Subcutaneous adipose tissue (tissue), 4 donors: Measurements from ENCODE around the gene SLC35B1. TPM values are rescaled to one million over a fixed set of nuclear protein-coding genes. Genes with fewer than 3 reads are reported as not detected.

Source experiments
- total RNA-seq, 4 donors: library from RNA; depleted of rRNA; stranded (reverse); fragments of >200 nt; gene quantifications; one replicate each; pipeline ENCODE4 v1.1.0, GENCODE V29; 2016
- TF ChIP-seq, protein P1 (sequence below): fragments of 450-650 bp; IDR thresholded peaks from one replicate; pipeline ENCODE4 v1.5.1; 2016; ENCODE audit warnings: low read depth, mild to moderate bottlenecking, control low read depth, antibody characterized with exemption, moderate library complexity

The SLC35B1 gene
- total RNA-seq, 4 donors from 2014 or later, result 26.8 to 42.2 (median 33.3) TPM

GRCh38 chr17:49681106-49681979 lies 26.4 kb downstream of the SLC35B1 start:
- TF ChIP-seq, protein P1, sequence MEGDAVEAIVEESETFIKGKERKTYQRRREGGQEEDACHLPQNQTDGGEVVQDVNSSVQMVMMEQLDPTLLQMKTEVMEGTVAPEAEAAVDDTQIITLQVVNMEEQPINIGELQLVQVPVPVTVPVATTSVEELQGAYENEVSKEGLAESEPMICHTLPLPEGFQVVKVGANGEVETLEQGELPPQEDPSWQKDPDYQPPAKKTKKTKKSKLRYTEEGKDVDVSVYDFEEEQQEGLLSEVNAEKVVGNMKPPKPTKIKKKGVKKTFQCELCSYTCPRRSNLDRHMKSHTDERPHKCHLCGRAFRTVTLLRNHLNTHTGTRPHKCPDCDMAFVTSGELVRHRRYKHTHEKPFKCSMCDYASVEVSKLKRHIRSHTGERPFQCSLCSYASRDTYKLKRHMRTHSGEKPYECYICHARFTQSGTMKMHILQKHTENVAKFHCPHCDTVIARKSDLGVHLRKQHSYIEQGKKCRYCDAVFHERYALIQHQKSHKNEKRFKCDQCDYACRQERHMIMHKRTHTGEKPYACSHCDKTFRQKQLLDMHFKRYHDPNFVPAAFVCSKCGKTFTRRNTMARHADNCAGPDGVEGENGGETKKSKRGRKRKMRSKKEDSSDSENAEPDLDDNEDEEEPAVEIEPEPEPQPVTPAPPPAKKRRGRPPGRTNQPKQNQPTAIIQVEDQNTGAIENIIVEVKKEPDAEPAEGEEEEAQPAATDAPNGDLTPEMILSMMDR, result no peak

DNA sequence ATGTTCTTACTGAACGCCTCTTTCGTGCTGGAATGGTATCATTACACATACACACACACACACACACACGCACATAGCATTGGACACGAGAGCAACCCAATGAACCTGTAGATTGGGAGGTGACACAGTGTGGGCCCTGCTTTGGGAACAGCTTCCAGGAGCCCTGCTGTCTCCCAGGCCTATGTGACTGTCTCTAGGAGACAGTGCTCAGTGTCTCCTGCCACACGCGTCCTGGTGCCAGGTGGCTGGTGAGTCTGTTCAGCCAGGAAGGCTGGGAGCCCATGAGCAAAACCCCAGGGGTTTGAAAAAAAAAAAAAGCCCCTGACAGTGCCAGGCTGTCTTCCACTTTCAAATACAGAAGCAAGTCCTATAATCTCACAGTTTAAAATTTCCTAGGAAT lies 27.4 kb downstream of the SLC35B1 start:
- TF ChIP-seq, protein P1, result no peak

DNA sequence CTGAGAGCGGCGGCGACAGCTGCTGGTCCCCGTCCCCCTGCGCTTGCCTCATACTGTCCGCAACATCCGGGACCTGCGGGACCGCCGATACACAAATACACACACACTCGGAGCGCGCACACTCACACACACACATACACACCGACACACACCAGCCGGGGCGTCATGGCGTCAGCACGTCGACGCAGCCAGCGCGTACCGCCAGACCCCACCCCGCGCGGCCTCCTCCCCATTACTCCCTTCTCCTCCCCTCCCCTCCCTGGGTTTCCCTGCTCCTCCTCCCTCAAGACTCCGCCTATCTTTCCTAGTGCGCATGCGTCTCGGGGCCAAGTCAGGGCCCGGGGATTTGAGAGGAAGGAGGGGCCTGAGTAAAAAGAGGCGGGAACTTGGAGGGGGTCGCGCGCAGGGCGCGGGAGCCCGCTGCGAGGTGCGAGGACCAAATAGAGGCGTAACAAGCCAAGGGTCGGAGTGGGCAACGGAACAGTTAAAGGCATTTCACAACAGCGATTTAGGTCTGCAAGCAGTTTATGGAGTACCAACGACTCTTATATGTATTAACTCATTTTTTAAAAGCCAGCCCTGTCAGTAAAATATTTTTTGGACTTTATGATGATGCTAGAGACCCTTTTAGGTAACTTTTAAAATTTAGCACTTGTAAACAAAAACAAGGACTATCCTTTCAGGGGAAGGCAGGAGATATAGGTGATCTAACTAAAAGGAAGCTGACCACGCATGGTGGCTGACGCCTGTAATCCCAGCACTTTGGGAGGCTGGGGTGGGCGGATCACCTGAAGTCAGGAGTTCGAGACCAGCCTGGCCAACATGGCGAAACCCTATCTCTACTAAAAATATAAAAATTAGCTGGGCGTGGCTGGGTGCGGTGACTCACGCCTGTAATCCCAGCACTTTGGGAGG lies 29.6 kb downstream of the SLC35B1 start, which contains the start of gene SPOP:
TSS of gene SPOP (minus strand) at position 165 of the 915 bp plus-strand sequence. CDS start 55,287 bp downstream, outside the sequence.
- TF ChIP-seq, protein P1, result no peak

DNA sequence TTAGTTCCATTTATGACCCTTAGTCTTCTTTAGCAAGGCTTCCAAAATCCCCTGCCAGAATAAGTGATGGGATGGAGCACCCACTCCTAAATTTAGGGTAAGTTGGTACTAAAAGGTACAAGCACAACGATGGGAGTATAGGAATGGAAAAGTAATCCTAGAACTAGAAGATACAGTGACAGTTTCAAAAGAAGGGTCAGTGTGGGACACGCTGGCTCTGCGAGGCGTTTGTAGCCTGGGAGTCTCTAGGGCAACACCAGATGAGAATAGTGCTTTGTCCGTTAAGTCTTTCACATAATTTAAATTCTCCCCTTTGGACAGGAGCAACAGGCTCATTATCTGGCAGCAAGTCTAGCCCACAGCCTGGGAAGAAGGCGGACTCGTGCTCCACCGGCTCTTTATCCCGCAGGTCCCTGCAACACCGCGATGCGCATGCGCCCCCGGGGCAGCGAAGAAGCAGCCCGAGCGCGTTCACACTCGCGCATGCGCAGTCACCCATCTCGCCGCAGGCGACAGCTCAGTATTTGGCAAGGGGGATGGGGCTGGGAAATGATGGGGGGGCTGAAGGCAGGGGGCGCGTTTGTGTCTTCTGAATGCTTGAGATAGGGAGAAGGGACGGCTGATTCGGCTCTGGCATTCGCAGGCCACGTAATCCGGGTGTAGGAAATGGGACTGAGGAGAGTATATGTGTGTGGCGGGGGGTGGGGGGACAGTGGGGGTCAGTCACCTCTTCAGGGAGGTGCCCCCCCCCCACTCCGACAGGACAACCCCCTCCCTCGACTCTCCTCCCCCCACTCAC lies 30.4 kb downstream of the SLC35B1 start:
- TF ChIP-seq, protein P1, result no peak

DNA sequence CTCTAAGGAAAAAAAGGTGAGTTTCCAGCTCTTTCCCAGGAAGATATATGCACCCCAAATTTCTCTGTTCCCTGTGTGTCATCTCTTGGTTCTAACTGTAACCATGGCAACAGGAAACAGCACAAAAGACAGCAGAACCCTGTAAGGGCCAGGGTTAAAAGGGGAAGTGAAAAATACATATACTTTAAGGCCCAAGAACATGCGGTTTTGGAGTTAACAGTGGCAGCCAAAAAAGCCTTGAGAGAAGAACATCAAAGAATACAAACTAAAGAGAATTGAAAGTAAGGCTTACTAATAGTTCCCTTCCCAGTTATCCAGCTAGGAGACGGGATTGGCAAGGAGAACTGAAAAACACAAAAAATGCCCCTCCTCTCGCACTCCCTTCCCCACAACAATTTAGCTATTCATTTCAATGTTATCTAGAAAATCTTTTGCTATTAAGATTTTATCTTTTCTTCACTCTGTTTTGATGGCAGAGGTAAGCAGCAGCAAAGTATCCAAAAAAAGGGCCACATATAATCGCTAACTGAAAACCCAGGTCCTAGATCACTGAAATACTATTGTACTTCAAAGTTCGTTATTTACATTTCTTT lies 31.4 kb downstream of the SLC35B1 start:
- TF ChIP-seq, protein P1, result no peak

GRCh38 chr17:49674507-49674906 lies 33.3 kb downstream of the SLC35B1 start:
- TF ChIP-seq, protein P1, result no peak
